Measurements from ENCODE around the gene PCDHB11.
"Not testable (repeated sequence)": the region's sequence is repeated elsewhere in the genome, so short reads cannot be mapped to it uniquely, and the experiment has no call there.

DNA sequence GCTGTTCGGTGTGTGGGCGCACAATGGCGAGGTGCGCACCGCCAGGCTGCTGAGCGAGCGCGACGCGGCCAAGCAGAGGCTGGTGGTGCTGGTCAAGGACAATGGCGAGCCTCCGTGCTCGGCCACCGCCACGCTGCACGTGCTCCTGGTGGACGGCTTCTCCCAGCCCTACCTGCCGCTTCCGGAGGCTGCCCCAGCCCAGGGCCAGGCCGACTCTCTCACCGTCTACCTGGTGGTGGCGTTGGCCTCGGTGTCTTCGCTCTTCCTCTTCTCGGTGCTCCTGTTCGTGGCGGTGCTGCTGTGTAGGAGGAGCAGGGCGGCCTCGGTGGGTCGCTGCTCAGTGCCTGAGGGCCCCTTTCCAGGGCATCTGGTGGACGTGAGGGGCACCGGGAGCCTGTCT, 19.6 kb upstream of the PCDHB11 start:
- TF ChIP-seq BRCA1 (IDR thresholded peaks at IDR 0.05); BRCA1 (CRISPR knock-in tag; IDR thresholded peaks at IDR 0.05); ZNF174 (CRISPR knock-in tag; IDR thresholded peaks at IDR 0.05); HDAC6 (IDR thresholded peaks at IDR 0.05; ENCODE audit: low read depth, low read length); KHSRP (IDR thresholded peaks at IDR 0.05); ZNF395 (CRISPR knock-in tag; IDR thresholded peaks at IDR 0.05); JUN (IDR thresholded peaks at IDR 0.05; ENCODE audit: borderline replicate concordance, low read depth, low read length); JUN (CRISPR knock-in tag; IDR thresholded peaks at IDR 0.05; ENCODE audit: borderline replicate concordance); ZNF274 (IDR thresholded peaks at IDR 0.05; ENCODE audit: borderline replicate concordance, low read depth, low read length): not testable (repeated sequence)
- TF ChIP-seq, protein P1, sequence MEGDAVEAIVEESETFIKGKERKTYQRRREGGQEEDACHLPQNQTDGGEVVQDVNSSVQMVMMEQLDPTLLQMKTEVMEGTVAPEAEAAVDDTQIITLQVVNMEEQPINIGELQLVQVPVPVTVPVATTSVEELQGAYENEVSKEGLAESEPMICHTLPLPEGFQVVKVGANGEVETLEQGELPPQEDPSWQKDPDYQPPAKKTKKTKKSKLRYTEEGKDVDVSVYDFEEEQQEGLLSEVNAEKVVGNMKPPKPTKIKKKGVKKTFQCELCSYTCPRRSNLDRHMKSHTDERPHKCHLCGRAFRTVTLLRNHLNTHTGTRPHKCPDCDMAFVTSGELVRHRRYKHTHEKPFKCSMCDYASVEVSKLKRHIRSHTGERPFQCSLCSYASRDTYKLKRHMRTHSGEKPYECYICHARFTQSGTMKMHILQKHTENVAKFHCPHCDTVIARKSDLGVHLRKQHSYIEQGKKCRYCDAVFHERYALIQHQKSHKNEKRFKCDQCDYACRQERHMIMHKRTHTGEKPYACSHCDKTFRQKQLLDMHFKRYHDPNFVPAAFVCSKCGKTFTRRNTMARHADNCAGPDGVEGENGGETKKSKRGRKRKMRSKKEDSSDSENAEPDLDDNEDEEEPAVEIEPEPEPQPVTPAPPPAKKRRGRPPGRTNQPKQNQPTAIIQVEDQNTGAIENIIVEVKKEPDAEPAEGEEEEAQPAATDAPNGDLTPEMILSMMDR (IDR thresholded peaks at IDR 0.05 in 2 of 3, conservative IDR thresholded peaks at IDR 0.05 in 1 of 3; ENCODE audit: insufficient read depth in 2 of 3, low read depth in 1 of 3, low read length in 3 of 3): not testable (repeated sequence)
- TF ChIP-seq, protein P2, sequence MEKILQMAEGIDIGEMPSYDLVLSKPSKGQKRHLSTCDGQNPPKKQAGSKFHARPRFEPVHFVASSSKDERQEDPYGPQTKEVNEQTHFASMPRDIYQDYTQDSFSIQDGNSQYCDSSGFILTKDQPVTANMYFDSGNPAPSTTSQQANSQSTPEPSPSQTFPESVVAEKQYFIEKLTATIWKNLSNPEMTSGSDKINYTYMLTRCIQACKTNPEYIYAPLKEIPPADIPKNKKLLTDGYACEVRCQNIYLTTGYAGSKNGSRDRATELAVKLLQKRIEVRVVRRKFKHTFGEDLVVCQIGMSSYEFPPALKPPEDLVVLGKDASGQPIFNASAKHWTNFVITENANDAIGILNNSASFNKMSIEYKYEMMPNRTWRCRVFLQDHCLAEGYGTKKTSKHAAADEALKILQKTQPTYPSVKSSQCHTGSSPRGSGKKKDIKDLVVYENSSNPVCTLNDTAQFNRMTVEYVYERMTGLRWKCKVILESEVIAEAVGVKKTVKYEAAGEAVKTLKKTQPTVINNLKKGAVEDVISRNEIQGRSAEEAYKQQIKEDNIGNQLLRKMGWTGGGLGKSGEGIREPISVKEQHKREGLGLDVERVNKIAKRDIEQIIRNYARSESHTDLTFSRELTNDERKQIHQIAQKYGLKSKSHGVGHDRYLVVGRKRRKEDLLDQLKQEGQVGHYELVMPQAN (IDR thresholded peaks at IDR 0.05; ENCODE audit: borderline replicate concordance): not testable (repeated sequence)
- TF ChIP-seq, protein P3, sequence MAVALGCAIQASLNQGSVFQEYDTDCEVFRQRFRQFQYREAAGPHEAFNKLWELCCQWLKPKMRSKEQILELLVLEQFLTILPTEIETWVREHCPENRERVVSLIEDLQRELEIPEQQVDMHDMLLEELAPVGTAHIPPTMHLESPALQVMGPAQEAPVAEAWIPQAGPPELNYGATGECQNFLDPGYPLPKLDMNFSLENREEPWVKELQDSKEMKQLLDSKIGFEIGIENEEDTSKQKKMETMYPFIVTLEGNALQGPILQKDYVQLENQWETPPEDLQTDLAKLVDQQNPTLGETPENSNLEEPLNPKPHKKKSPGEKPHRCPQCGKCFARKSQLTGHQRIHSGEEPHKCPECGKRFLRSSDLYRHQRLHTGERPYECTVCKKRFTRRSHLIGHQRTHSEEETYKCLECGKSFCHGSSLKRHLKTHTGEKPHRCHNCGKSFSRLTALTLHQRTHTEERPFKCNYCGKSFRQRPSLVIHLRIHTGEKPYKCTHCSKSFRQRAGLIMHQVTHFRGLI (CRISPR knock-in tag; IDR thresholded peaks at IDR 0.05): not testable (repeated sequence)
